T-cell (primary cell): Measurements from ENCODE around the gene OR51I2. TPM values are rescaled to one million over a fixed set of nuclear protein-coding genes. Genes with fewer than 3 reads are reported as not detected.

ENCODE experiments used
- ATAC-seq, 4 experiments: fragments of 200-7000 bp in 3 of 4; fragments of 150-1000 bp in 1 of 4; cut with Tn5 transposase; replicated peaks in 1 of 4; 1 replicate in 3 of 4; 2 replicates in 1 of 4; pipeline ENCODE4 v1.10.0; 2021; ENCODE audit warnings: moderate library complexity in 3 of 4, mild to moderate bottlenecking in 2 of 4, moderate number of reproducible peaks in 1 of 4
- CTCF ChIA-PET, 2 donors: fragments of 300-600 bp; sonication (Branson Sonifier 250); formaldehyde crosslinking; loops; one replicate each; lab custom pipeline; 2022; ENCODE audit warnings: antibody characterized with exemption in 2 of 2; lab: Charles Lee
- POLR2A ChIA-PET, 2 donors: fragments of 300-600 bp; sonication (Branson Sonifier 250); formaldehyde crosslinking; loops; one replicate each; lab custom pipeline; 2022; ENCODE audit warnings: antibody characterized with exemption in 2 of 2; lab: Charles Lee
- DNase-seq, 35 experiments: peaks; one replicate each; pipeline versions ENCODE4 v3.0.0 to v3.0.0-alpha.2; 2013 to 2023
- H3K27ac ChIP-seq: one replicate; pipeline ENCODE4 v1.5.1; 2013; ENCODE audit warnings: low read length
- H3K27me3 ChIP-seq, 2 experiments: replicated peaks in 1 of 2; 1 replicate in 1 of 2; 2 replicates in 1 of 2; pipeline versions ENCODE4 v1.6.1 to v1.7.0; 2013; ENCODE audit warnings: low read length in 1 of 2, mixed read lengths in 1 of 2; ENCODE audit not compliant: control insufficient read depth in 2 of 2, insufficient read depth in 2 of 2; ENCODE audit errors: extremely low read depth in 1 of 2
- H3K36me3 ChIP-seq, 2 donors: 1 replicate in 1 of 2; 2 replicates in 1 of 2; pipeline versions ENCODE4 v1.6.1 to v1.7.0; 2013; ENCODE audit warnings: low read length in 1 of 2; ENCODE audit not compliant: control insufficient read depth in 2 of 2, insufficient read depth in 1 of 2; ENCODE audit errors: extremely low read depth in 1 of 2
- H3K4me1 ChIP-seq, 2 experiments: 1 replicate in 1 of 2; 2 replicates in 1 of 2; pipeline versions ENCODE4 v1.6.1 to v1.7.0; 2013; ENCODE audit warnings: low read length in 2 of 2, mixed read lengths in 1 of 2; ENCODE audit not compliant: insufficient read depth in 2 of 2, control insufficient read depth in 1 of 2; ENCODE audit errors: extremely low read depth in 1 of 2
- H3K4me3 ChIP-seq, 2 donors: 1 replicate in 1 of 2; 2 replicates in 1 of 2; pipeline versions ENCODE4 v1.5.1 to v1.7.0; 2013; ENCODE audit warnings: mild to moderate bottlenecking in 2 of 2, low read length in 1 of 2, moderate library complexity in 1 of 2; ENCODE audit not compliant: control insufficient read depth in 1 of 2; ENCODE audit errors: extremely low read depth in 1 of 2
- H3K9me3 ChIP-seq: 2 replicates; pipeline ENCODE4 v1.7.0; 2013
- H3K27ac Mint-ChIP-seq, 2 donors: one replicate each; pipeline ENCODE4 v1.8.0; 2020 to 2021; ENCODE audit warnings: mild to moderate bottlenecking in 2 of 2, mixed read lengths in 2 of 2
- H3K27me3 Mint-ChIP-seq, 2 donors: one replicate each; pipeline ENCODE4 v1.8.0; 2021 to 2022; ENCODE audit warnings: mixed read lengths in 2 of 2
- H3K36me3 Mint-ChIP-seq: one replicate; pipeline ENCODE4 v1.8.0; 2021; ENCODE audit warnings: mixed read lengths
- H3K4me1 Mint-ChIP-seq, 3 donors: one replicate each; pipeline ENCODE4 v1.8.0; 2020 to 2022; ENCODE audit warnings: mixed read lengths in 3 of 3, mild to moderate bottlenecking in 1 of 3
- H3K4me3 Mint-ChIP-seq, 3 donors: one replicate each; pipeline ENCODE4 v1.8.0; 2020 to 2022; ENCODE audit warnings: mild to moderate bottlenecking in 3 of 3, mixed read lengths in 3 of 3, moderate library complexity in 3 of 3
- H3K9me3 Mint-ChIP-seq, 3 donors: one replicate each; pipeline ENCODE4 v1.8.0; 2020 to 2022; ENCODE audit warnings: mixed read lengths in 3 of 3
- WGBS: methylation state at CpG from one replicate; pipeline ENCODE4 v1.1.5; 2013; ENCODE audit warnings: missing lambda C conversion rate; ENCODE audit not compliant: insufficient coverage; 5-methylcytosine and 5-hydroxymethylcytosine counted together
- total RNA-seq, 35 experiments: library from RNA in 6 of 35; stranded (reverse) in 6 of 35; fragments of 120-200 nt in 1 of 35; gene quantifications; one replicate each; pipeline versions ENCODE4 v1.2.1 to v1.2.4 and lab custom pipeline; 2013 to 2026

Gene OR51I2
- total RNA-seq, 5 donors from 2014 or later (not counting 1 experiment from before 2014, with no cell fraction given) = not detected

GRCh38 chr11:5500393-5500801 lies 51.3 kb downstream of the OR51I2 start:
- WGBS = 70% methylated on average over 2 of the region's 6 CpGs
- H3K36me3 ChIP-seq = no peaks in the 10 kb centered on the region
- ChIA-PET POLR2A (no interaction called here), CTCF (no interaction called here)
- Mint-ChIP-seq H3K36me3 (no peaks in the 10 kb centered on the region), H3K27me3 (peaks cover 7 to 8% of the 10 kb centered on the region in 2 donors), H3K27ac (no peak overlapping the region), H3K4me1 (no peaks in the 10 kb centered on the region), H3K4me3 (no peak overlapping the region), H3K9me3 (no peaks in the 10 kb centered on the region)
- DNase-seq = no peak
- no peaks in the 10 kb centered on the region for H3K9me3 ChIP-seq
- no peaks in the 10 kb centered on the region for H3K4me1 ChIP-seq
- no peak for ATAC-seq
- no peaks in the 10 kb centered on the region for H3K27me3 ChIP-seq
- H3K4me3 ChIP-seq = no peak overlapping the region
- H3K27ac ChIP-seq = no peak overlapping the region

DNA sequence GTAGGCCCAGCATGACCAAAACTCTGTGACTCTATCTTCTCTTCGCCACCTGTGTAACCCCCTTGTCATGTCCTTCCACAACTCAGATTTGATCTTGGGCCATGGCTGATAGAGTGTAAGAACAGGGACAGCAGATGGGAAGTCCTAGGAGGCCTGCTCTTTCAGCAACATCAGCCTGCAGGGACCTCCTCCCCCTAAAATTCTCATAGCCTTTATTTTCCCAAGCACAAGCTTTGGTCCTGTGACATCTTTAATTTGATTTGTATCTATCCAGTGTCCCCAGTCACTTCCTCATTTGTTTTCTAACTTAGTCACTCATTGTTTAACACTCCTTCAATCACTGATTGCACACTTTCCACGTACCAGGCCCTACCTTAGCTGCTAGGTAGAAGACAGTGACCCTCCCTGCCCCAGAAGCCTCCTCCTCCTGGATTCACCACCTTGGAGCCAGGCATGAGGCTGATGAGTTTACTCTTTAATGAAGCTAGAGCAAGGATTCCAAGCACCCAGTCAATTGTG lies 55.3 kb downstream of the OR51I2 start:
- no peak for DNase-seq
- Mint-ChIP-seq H3K9me3 (no peaks in the 10 kb centered on the region), H3K4me3 (no peak overlapping the region), H3K27me3 (peaks cover 12% of the 10 kb centered on the region in 2 donors), H3K27ac (no peak overlapping the region), H3K36me3 (no peaks in the 10 kb centered on the region), H3K4me1 (no peaks in the 10 kb centered on the region)
- ChIA-PET POLR2A (interaction anchor here in 1 of 2 donors (0.6 kb wide), 1 partner anchor 712 kb away, joined by 3 read pairs; no protein-coding TSS in a partner anchor), CTCF (interaction anchor here in 1 of 2 donors (0.6 kb wide), 1 partner anchor 318 kb away, joined by 3 read pairs; no protein-coding TSS in a partner anchor)
- WGBS = no CpG with 5 or more reads among the region's 2 CpGs
- Histone ChIP-seq H3K4me1 (no peaks in the 10 kb centered on the region), H3K4me3 (no peak overlapping the region), H3K36me3 (no peaks in the 10 kb centered on the region), H3K27me3 (peaks cover 0 to 12% of the 10 kb centered on the region in 2 experiments), H3K9me3 (no peaks in the 10 kb centered on the region), H3K27ac (no peak overlapping the region)
- ATAC-seq = no peak

DNA sequence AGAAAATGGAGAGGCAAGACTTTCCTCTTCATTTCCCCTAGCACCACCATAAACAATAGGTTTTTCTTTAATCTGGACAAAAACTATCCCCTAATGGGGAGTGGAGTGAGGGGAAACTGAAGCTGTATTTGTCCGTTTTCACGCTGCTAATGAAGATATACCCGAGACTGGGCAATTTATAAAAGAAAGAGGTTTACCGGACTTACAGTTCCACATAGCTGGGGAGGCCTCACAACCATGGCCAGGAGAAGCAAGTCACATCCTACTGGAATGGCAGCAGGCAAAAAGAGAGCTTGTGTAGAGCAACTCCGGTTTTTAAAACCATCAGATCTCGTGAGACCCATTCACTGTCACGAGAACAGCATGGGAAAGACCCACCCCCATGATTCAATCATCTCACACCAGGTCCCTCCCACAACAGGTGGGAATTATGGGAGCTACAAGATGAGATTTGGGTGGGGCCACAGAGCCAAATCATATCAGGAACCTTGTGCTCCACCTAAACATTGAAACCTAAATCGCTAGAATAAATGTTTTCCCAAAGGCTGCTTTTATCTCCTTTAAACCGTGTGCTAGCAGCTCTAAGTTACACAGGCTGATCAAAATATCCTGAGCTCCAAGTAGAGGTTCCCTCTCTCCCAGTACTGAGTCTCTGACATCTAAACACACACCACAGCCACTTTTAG lies 56.4 kb downstream of the OR51I2 start:
- ChIA-PET CTCF (no interaction called here), POLR2A (no interaction called here)
- H3K27ac Mint-ChIP-seq = no peak overlapping the region
- ATAC-seq (no peak), DNase-seq (no peak)
- 97% methylated on average over 5 of the region's 9 CpGs for WGBS
- H3K4me1 Mint-ChIP-seq = no peaks in the 10 kb centered on the region
- no peak overlapping the region for H3K27ac ChIP-seq
- H3K4me3 ChIP-seq = no peak overlapping the region
- no peaks in the 10 kb centered on the region for H3K9me3 Mint-ChIP-seq
- H3K27me3 ChIP-seq = peaks cover 0 to 12% of the 10 kb centered on the region in 2 experiments
- H3K36me3 Mint-ChIP-seq = no peaks in the 10 kb centered on the region
- H3K36me3 ChIP-seq = no peaks in the 10 kb centered on the region
- H3K9me3 ChIP-seq = no peaks in the 10 kb centered on the region
- no peak overlapping the region for H3K4me3 Mint-ChIP-seq
- H3K4me1 ChIP-seq = no peaks in the 10 kb centered on the region
- peaks cover 12 to 14% of the 10 kb centered on the region in 2 donors for H3K27me3 Mint-ChIP-seq

Other genes with a start within 250 kb of the OR51I2 start
- not detected for gene OR51V1, start 248.6 kb upstream of the OR51I2 start, total RNA-seq
- 10 to 100 TPM in 1 of 5 donors, under 1 TPM in 4; 0.59 to 11.7 (median 0.70) TPM for gene HBB, start 222.3 kb upstream of the OR51I2 start, total RNA-seq
- 1 to 10 TPM in 1 of 5 donors, under 1 TPM in 1, not detected in 3; 0.72 to 1.9 TPM for gene HBD, start 214.8 kb upstream of the OR51I2 start, total RNA-seq
- 1 to 10 TPM in 3 of 5 donors, not detected in 2; 1.8 to 6.4 (median 3.3) TPM for gene HBG1, start 199.5 kb upstream of the OR51I2 start, total RNA-seq
- 10 to 100 TPM in 1 of 5 donors, 1 to 10 TPM in 2, not detected in 2; 5.8 to 13.4 (median 8.2) TPM for gene HBG2, start 194.5 kb upstream of the OR51I2 start, total RNA-seq
- gene HBE1, start 179.4 kb upstream of the OR51I2 start, total RNA-seq = 1 to 10 TPM in 3 of 5 donors, not detected in 2; 3.1 to 3.2 (median 3.2) TPM
- gene OR51B4, start 147.4 kb upstream of the OR51I2 start, total RNA-seq = not detected
- gene OR51B2, start 125.0 kb upstream of the OR51I2 start, total RNA-seq = not detected
- gene OR51B5, start 105.8 kb upstream of the OR51I2 start, total RNA-seq = under 1 TPM in 2 of 5 donors, not detected in 3; 0.39 to 0.45 TPM
- gene OR51B6, start 97.8 kb upstream of the OR51I2 start, total RNA-seq = not detected
- not detected for gene OR51M1, start 65.5 kb upstream of the OR51I2 start, total RNA-seq
- gene OR51Q1, start 27.2 kb upstream of the OR51I2 start, total RNA-seq = not detected
- not detected for gene OR51I1, start 7.8 kb upstream of the OR51I2 start, total RNA-seq
- gene OR52D1, start 39.4 kb downstream of the OR51I2 start, total RNA-seq = not detected
- under 1 TPM in 3 of 5 donors, not detected in 2; 0.16 to 0.37 (median 0.25) TPM for gene UBQLN3, start 60.6 kb downstream of the OR51I2 start, total RNA-seq
- 1 to 10 TPM in 1 of 5 donors, under 1 TPM in 4; 0.46 to 1.0 (median 0.63) TPM for gene UBQLNL, start 67.4 kb downstream of the OR51I2 start, total RNA-seq
- gene OR52H1, start 99.2 kb downstream of the OR51I2 start, total RNA-seq = under 1 TPM in 2 of 5 donors, not detected in 3; 0.25 to 0.26 TPM
- not detected for gene OR52B6, start 131.6 kb downstream of the OR51I2 start, total RNA-seq
- gene TRIM6, start 147.3 kb downstream of the OR51I2 start, total RNA-seq = under 1 TPM in 2 of 5 donors, not detected in 3; 0.13 to 0.14 TPM
- 10 to 100 TPM in 3 of 5 donors, 1 to 10 TPM in 2; 7.4 to 13.5 (median 10.4) TPM for gene TRIM34, start 175.7 kb downstream of the OR51I2 start, total RNA-seq
- 10 to 100 TPM; 17.6 to 38.2 (median 31.6) TPM for gene TRIM5, start 235.8 kb downstream of the OR51I2 start, total RNA-seq
- gene TRIM22, start 240.5 kb downstream of the OR51I2 start, total RNA-seq = 100 to 1,000 TPM; 256 to 397 (median 320) TPM